Activated CD4-positive, CD25-positive, alpha-beta regulatory T cell (primary cell): ENCODE measurements around the gene ARL15.

Source experiments
- DNase-seq, 4 experiments: peaks; one replicate each; lab custom pipeline; 2025; lab: John Stamatoyannopoulos, UW

The ARL15 gene

DNA sequence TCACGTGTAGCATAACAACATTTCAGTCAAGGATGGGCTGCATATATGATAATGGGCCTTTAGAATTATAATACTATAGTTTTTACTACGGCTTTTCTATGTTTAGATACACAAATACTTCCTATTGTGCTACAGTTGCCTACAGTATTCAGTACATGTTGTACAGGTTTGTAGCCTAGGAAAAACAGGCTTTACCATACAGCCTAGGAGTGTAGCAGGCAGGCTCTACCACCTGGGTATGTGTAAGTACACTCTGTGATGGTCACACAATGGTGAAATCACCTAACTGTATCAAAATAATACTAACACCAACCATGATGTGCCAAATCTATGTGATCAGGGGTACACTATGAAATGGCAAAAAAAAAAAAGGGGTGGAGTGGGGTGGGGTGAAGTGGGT is 372.9 kb downstream of the ARL15 start:
- DNase-seq: no peak

DNA sequence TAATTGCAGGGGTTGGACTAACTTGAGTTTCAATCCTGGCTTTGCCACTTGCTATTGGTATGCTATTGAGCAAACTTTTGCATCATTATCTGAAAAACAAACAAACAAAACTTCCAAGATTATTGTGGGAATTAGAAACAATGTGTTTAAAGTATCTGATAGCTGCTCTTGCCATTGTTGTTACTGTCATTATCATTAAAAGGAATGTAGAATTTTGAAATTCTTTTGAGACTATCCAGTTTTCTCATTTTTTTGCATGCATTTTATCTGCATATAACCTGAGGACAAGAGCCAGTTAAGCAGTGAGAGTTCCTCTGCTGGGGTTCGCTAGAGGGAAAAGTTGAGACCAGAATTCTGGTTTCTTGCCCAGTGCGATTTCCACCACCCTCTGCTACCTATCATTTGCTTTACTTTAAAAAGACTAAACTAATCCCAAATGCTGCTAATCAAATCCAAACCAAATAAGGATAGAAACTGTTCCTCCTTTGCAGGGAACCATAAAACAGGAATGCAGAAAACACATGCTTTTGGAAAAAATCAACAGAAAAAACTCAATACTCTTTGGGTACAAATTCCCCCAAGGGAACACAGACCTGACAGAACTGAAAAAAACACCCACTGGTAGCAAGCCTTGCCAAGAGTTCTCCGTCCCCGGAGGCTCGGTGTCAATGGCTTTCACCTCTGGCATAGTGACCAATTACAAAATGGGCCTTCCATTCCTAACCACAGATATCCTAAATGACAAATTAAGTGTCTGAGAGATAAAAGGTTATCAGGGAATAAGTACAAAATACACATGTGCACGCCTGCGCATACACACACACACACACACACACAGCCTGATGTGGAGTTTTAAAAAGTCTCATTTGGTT is 373.7 kb downstream of the ARL15 start:
- no peak for DNase-seq

DNA sequence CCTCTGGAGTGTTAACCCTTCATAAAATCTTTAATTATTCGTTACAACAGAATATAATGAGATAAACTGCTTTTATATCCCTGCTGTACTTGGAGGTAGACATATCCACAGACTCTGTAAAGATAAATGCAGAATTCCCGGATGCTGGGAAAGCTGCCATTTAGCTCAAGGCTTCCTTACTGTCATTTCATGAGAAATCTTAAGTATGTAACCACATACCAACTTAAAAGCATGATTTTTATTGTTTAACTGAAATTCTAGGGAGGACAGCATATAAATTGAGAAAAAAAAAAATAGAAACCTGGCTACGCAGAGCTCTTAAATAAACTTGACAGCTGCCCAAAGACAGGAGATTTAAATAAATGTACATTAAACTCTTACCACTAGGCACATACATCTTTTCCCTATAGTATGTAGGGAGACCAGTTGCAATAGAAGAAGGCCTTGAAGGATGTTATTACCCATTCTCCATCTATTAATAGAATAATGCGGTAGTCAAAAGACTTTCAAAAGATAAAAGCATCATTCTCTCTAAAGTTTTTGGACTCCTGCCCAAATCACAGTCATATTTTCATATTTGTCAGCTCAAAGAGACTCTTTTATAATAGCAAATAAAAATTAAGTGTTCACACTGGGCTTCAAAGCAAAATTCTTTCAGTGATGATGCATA is 376.1 kb downstream of the ARL15 start:
- no peak for DNase-seq

DNA sequence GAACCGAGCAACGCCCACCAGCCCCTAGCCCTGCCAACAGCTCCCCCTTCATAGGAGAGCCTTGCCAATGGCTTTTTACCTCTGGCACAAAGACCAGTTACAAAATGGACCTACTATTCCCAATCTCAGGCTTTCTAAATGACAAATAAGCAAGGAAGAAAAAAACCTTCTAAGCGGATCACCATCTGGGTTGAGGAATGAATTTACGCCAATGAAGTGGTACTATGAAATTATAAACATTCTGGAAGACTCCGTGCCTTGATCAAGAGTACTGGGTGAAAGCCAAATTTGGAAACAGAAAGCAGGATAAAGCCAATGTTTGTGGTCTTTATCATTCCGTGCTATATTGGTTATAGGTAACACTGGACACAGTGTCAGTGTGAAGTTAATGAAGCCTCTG is 378.0 kb downstream of the ARL15 start:
- DNase-seq: no peak

DNA sequence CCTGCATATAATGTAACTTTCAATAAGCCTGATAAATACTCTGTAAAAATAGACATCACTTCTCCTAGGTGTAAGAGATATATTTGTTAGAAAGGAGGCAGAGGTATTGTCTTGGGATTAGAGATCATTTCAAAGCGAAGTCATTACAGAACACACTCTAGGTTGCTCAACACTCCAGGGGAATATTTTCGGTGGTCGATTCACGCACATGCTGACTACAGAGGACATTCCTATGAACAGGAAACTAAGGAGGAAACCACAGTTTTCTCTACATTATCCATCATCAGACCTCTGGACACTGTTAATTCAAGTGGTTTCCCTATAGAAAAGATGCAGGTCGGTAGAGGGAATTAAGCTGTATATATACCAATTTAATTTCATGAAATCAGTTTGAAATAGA is 379.9 kb downstream of the ARL15 start:
- DNase-seq: no peak

DNA sequence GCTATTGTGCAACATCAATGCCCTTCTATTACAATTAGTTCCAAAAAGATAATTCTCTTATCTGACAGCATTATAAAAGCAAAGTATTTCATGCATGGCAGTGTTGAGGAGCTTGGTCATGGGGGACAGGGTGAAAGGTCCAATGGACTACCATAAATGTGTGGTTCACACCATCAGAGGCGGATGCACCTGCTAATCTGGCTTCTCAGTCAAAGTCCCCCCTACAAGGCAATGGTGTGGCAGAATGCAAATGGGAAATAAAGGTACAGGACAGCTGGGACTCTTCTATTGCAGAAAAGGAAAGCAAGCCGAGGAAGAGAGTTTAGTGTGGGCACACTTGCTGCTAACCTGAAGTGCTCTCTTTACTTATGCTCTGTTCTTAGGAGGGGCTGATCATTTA is 380.8 kb downstream of the ARL15 start:
- DNase-seq: no peak

DNA sequence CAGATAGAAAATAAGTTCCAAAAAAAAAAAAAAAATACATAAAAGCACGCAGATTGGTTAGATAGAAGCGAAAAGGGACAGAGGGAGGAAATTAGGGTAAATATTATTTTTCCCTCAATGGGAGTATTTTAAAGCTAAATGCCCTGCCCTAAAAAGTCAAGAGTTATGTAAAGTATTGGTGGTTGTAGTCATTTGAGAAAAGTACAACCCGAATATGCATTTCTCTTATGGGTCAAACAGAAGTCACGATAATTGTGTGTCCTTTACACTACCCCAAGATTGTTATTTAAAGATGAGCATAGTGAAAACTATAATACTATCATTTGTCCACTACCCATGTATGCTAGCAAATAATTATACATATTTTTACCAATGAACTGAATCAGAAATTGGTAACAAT is 381.2 kb downstream of the ARL15 start:
- DNase-seq: no peak

DNA sequence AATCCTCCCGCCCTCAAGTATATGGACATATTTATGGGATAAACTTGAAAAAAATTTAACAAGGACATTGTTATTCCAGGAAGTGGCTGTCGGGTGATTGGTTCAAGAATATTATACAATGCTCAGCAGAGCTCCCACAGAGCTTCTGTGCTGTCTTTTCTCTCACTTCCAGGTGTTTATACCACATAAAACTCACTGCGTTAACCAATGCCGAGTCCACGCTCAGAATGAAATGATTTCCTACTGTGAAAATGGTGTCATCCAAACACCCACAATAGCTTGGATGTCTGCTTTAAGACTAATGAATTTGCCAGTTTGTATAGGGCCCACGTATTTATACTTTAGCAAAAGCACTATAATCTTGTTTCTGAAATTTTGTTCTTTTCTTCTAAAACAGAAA is 381.7 kb downstream of the ARL15 start:
- no peak for DNase-seq

DNA sequence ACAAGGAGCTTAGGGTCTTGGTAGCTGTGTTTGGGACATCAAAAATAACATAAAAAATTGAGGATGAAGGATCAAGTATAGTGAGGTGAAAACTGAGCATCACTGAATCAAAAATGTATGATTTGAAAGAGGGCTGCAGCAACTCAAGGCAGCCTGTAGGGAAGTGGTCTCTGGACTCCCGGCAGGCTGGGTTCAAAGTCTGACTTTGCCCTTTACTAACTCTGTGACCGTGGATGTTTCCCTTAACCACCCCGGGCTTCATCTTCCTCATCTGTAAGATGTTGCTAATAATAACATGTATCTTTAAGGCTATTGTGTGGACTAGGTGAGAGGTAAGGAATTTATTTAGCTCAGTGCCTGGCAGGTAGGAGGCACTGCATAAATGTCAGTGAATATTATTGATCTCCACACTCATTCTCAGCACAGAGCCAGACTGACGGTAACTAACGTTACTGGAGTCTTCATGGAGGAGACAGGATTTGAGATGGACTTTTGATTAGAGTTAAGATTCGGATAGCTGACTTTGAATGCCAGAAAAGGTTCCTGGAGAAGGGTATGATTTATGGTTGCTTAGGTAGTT is 382.6 kb downstream of the ARL15 start:
- DNase-seq: no peak

DNA sequence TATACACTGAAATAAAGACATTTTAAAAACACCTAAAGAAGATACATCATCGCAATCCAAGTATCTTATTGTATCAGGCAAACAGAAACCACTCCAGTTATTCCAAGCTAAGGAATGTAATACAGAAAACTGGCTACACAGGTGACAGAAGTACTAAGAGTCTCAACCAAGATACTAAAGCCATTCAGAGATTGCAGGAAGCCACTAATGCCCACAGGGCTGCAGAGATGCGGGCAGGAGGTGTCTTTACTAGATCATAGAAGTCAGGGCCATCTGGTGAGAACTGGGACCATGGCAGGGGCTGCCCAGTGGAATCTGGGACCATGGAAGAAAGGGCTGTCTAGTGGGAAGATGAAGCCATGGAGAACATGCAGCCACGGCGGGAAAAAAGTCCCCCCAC is 384.3 kb downstream of the ARL15 start:
- DNase-seq: no peak

DNA sequence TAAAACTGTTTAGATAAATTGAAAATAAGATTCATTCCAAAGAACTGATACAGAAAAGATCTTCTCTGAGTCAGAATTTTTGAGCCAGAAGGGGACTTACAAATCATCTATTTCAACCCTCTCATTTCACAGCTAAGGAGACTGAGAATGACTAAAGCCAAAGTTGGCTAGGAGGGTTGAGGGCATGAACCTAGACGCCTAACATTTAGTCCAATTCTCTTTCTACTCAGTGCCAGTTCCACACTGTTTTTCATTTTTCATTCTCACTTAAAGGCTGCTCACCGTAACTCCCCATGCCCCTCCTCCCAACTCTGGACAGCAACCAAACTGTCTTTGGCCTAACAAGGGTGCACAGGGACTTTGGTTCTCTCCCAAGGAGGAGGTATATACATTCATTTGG is 386.0 kb downstream of the ARL15 start:
- DNase-seq: no peak

DNA sequence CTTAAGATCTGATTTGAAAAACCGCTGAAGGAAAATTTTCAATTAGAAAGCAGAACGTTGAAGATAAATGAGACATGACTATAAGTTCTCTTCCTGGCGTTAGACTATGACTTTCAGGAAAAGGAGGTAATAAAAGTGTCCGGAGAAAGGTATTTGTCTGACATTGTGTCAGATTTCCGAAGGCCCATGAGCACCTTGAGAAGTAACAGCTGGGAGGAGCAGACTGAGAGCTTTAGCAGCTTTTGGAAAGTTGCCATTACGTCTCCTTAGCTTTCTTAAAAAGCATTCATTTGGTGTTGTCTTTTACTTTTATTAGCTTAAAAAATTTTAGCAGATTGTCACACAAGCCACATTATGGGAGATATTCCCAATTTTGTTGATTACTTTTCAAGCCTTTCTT is 386.4 kb downstream of the ARL15 start:
- no peak for DNase-seq

DNA sequence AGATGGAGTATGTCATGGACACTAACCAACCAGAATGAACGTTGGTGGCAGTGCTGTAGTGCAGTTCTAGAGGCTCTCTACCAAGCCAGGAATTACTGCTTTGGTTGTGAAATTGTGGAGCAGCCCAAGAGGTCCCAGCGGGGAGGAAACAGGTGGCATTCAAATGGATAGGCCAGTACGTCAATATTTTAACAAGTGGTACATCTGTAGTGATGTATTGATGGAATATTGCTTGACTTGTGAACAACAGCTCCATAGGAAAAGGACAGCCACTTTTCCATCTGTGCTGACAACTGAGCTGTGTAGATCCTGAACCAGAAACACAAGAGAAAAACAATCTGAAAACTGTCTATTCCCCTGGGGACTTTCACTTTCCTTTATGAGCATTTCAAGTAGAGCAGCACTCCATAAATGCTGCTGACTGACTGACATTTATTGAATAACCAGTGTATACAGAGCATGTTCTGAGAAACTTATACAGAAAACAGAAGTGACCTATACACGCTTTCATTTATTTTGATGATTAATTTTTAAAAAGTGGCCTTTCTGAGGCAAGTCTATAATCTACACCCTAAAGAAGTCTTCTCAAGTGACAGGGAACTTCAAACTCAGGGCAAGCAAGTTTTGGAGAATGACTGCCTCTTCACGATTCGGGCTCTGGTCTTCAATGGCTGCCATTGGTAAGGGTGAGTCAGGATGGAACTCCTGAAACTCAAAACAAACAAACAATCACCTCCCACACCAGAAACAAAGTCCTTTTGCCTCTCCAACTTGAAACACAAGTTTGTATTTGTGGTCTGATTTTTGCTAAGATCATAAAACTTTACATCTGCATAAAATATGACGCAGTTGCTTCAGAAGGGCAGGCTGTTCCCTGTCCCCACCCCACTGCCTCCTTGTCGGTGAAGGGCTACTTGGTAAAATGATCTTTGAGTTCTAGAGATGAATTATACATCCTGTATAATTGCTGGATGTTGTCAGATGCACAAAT is 387.6 kb downstream of the ARL15 start:
- DNase-seq: no peak

DNA sequence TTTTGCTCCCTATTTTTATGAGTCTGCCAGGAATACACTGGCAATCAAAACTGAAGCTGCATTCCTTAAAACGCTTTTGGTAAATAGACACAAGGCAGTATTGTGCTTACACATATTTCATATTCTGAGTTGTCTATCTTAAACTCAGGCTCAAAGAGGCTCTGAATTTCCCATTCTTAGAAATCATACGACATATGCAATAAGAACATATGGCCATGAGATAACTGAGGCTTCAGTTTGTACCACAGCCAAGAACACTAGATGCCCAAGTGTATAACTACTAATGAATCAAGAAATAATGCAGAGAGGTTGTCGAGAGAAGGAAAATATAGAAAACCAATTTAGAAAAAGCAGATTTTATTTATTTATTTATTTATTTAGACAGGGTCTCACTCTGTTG is 392.5 kb downstream of the ARL15 start:
- no peak for DNase-seq

DNA sequence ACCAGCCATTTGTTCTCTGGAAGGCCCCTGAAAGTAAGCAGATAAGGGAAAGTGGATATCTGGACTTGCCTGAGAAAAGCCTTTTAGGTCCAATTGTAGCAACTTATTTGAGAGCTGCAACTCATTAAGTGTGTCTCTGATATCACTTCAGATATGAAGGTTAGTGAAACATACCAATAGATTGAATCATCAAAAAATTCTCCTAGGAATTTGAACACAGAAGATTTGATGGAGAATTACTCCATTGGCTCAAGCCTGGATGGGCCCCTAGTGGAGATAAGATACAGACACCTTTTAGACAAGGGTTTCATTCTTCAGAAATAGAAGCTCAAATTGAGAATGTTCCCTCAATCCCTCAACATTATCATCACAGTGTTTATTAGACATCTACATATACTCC is 393.3 kb downstream of the ARL15 start:
- DNase-seq: no peak

DNA sequence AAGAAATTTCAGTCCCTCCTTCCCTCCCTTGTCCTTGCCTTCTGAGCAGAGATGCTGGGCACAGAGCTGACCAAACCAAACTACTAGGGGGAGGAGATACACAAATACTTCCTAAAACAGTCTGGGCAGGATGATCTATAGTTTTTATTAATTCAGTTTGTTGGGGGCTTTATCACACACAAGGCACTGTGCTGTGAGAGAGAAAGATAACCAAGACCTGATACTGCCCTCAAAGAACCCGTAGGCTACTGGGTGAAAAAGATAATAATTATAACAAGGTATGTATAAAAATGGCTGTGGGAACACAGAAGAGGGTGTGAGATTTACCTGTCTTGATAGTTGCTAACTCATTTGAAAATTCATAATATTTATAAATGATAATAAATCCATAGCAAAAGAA is 395.3 kb downstream of the ARL15 start:
- no peak for DNase-seq

DNA sequence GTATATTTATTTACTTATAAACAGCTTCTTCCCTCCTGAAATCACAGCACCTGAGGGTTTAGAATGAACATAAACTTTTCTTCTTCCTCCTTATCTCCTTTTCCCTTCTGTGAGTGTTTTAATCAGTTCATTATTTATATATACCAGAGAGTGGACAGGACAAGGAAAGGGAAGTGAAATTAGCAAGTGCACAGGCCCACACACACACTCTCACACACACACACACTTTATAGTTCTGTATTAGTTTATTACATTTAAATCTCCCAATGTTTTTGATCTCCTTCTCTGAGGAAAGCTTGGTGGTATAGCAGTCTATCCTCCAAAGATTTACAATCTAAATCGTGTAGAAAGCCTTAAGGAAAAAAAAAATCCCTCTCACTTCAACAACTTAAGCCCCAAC is 396.4 kb downstream of the ARL15 start:
- no peak for DNase-seq

DNA sequence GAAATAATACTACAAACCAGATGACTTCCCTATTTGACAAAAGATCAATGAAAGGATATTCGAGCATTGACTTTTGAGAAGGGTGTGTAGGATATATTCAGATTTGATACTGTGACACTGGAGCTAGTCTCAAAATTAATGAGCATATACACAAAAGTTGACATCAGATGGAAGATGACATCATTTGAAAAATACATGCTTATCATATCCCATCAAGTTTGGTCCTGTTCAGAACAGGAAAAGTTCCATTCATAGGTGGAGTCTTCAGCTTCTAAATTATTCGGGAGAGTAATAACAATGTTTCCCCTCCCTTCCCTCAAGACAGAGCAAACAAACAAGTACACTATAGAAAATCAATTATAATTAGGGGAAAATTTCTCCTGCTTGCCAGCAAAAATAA is 401.6 kb downstream of the ARL15 start:
- no peak for DNase-seq

DNA sequence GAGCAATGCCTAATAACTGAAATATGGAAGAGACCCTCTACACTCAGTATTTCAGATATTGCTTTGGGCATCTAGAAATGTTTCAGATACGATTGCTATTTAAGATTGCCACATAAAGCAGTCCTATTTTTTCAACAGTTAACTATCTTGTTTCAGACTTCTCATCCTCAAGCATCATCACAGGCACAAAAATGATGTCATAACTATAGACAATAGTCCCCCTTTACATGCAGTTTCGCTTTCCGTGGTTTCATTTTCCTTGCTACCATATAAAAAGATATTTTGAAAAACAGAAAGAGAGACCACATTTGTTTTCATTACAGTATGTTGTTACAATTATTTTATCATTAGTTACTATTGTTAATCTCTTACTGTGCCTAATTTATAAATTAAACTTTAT is 402.5 kb downstream of the ARL15 start:
- no peak for DNase-seq

DNA sequence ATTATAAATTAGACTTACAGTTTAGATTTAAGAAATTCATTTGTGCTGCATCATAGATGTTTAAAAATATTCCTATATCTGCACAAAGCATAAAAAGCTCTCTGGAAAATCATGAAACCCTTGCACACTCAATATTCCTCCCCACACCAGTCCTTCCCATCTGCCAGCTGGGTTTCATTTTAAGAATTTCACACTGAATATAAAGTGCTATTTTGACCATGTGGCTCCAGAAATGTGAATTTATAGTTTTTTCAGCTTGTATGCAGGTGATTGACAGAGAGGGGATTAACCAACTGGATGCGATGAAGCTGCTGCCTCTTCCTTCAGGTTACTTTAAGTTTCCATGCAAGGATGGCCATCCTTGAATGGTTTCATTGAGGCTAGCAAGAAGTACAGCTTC is 403.6 kb downstream of the ARL15 start:
- no peak for DNase-seq

DNA sequence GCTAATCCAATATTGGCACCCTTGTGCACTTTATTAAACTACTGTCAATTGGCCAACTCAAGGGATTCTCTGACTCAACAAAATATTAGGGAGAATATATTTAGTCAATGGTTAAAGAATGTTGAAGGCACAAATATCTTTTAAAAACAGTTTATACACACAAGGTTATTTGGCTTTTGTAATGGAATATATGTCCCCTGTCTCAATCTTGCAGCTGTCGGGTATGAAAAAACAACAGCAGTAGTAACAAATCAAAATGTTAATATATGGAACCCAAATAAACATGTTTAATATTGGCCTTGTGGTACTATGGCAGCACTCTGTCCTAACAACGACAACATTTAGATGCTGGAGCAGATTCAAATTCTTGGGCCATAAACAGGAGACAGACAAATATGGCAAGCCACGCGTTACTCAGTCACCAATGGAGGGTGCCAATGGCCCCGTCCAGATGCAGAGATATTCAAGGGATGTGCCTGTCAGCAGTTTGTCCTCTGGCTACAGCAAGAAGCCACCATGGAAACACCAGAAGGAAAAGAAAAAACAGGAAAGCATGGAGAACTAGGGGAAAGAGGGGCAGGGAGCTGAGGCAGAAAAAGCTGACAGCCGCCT is 408.0 kb downstream of the ARL15 start:
- no peak for DNase-seq

DNA sequence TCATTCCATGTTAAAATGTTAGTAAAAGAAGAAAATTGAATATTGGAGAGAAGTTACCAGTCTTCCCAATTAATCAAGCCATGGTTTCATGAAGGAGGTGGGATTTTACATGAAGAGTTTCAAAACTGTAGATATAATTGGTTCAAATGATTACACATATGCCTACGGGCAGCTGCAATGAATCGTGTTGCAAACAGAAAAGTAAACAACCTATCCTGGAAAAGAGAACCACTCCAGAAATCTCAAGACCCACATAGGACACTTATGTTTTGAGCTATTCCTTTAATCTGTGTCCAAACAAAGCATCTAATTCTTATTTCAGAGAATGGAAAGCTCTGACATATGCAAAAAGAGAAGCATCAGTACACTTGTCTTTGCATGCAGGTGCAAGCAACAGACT is 409.7 kb downstream of the ARL15 start:
- DNase-seq: no peak
